ENCODE results near the gene KCNIP1. TPM values are rescaled to one million over a fixed set of nuclear protein-coding genes. Genes with fewer than 3 reads are reported as not detected.

Gene KCNIP1
- total and polyA plus RNA-seq, 9 of the 15 experiments (the other 6 are each of a cell fraction or from before 2014, with no cell fraction given), result not detected

GRCh38 chr5:170606941-170607340 lies 103.1 kb downstream of the KCNIP1 start (continued):
- TF ChIP-seq, protein P1, sequence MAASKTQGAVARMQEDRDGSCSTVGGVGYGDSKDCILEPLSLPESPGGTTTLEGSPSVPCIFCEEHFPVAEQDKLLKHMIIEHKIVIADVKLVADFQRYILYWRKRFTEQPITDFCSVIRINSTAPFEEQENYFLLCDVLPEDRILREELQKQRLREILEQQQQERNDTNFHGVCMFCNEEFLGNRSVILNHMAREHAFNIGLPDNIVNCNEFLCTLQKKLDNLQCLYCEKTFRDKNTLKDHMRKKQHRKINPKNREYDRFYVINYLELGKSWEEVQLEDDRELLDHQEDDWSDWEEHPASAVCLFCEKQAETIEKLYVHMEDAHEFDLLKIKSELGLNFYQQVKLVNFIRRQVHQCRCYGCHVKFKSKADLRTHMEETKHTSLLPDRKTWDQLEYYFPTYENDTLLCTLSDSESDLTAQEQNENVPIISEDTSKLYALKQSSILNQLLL (CRISPR knock-in tag; IDR thresholded peaks at IDR 0.05; ENCODE audit: borderline replicate concordance), result no peak
- TF ChIP-seq CREM (IDR thresholded peaks at IDR 0.05; ENCODE audit: low read depth) (no peak), E2F8 (IDR thresholded peaks at IDR 0.05; ENCODE audit: low read depth, partially characterized antibody) (no peak), HDAC8 (tag; IDR thresholded peaks at IDR 0.05) (no peak), ZNF398 (CRISPR knock-in tag; IDR thresholded peaks at IDR 0.05) (no peak), ZNF75A (CRISPR knock-in tag; IDR thresholded peaks at IDR 0.05) (no peak), MEIS2 (IDR thresholded peaks at IDR 0.05; ENCODE audit: partially characterized antibody) (no peak), CCNT2 (IDR thresholded peaks at IDR 0.05; ENCODE audit: borderline replicate concordance, extremely low read depth, insufficient read length, low read depth, low read length) (no peak), CUX1 (CRISPR knock-in tag; IDR thresholded peaks at IDR 0.05) (no peak)
- TF ChIP-seq, protein P2, sequence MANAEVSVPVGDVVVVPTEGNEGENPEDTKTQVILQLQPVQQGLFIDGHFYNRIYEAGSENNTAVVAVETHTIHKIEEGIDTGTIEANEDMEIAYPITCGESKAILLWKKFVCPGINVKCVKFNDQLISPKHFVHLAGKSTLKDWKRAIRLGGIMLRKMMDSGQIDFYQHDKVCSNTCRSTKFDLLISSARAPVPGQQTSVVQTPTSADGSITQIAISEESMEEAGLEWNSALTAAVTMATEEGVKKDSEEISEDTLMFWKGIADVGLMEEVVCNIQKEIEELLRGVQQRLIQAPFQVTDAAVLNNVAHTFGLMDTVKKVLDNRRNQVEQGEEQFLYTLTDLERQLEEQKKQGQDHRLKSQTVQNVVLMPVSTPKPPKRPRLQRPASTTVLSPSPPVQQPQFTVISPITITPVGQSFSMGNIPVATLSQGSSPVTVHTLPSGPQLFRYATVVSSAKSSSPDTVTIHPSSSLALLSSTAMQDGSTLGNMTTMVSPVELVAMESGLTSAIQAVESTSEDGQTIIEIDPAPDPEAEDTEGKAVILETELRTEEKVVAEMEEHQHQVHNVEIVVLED (CRISPR knock-in tag; IDR thresholded peaks at IDR 0.05), result no peak
- TF ChIP-seq, protein P3, sequence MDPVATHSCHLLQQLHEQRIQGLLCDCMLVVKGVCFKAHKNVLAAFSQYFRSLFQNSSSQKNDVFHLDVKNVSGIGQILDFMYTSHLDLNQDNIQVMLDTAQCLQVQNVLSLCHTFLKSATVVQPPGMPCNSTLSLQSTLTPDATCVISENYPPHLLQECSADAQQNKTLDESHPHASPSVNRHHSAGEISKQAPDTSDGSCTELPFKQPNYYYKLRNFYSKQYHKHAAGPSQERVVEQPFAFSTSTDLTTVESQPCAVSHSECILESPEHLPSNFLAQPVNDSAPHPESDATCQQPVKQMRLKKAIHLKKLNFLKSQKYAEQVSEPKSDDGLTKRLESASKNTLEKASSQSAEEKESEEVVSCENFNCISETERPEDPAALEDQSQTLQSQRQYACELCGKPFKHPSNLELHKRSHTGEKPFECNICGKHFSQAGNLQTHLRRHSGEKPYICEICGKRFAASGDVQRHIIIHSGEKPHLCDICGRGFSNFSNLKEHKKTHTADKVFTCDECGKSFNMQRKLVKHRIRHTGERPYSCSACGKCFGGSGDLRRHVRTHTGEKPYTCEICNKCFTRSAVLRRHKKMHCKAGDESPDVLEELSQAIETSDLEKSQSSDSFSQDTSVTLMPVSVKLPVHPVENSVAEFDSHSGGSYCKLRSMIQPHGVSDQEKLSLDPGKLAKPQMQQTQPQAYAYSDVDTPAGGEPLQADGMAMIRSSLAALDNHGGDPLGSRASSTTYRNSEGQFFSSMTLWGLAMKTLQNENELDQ (CRISPR knock-in tag; IDR thresholded peaks at IDR 0.05; ENCODE audit: borderline replicate concordance), result no peak
